ENCODE measurements around the gene UBALD1.

DNA sequence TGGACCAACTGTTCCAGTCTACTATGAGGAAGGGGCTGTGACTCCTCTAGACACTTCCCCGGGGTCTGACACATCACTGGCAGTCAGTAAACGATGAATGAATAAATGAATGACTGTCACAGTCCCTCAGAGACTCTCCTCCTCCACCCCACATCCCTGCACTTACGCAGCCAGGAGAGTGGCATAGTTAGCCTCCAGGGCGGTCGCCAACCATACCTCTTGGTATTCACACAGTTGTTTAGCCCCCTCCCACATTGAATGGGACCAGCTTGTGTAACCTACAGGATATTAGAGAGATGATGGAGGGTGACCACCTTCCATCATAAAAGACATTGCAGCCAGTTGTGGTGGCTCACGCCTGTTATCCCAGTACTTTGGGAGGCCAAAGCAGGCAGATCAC is 25.7 kb downstream of the UBALD1 start:
- TF ChIP-seq EZH2 (IDR thresholded peaks at IDR 0.05; ENCODE audit: borderline replicate concordance, low read depth, low read length, severe bottlenecking) (no peak), JUN (IDR thresholded peaks at IDR 0.05; ENCODE audit: borderline replicate concordance, insufficient read depth, insufficient read length, low read depth) (no peak), POLR2A (IDR thresholded peaks at IDR 0.05; ENCODE audit: low read depth, low read length) (no peak), POLR2AphosphoS5 (IDR thresholded peaks at IDR 0.05; ENCODE audit: insufficient read depth, low read depth, low read length) (no peak), GATA2 (IDR thresholded peaks at IDR 0.05; ENCODE audit: insufficient read depth, insufficient read length, low read depth, low read length) (no peak), FOS (IDR thresholded peaks at IDR 0.05; ENCODE audit: borderline replicate concordance, insufficient read depth, low read length) (no peak)
- TF ChIP-seq, protein P1, sequence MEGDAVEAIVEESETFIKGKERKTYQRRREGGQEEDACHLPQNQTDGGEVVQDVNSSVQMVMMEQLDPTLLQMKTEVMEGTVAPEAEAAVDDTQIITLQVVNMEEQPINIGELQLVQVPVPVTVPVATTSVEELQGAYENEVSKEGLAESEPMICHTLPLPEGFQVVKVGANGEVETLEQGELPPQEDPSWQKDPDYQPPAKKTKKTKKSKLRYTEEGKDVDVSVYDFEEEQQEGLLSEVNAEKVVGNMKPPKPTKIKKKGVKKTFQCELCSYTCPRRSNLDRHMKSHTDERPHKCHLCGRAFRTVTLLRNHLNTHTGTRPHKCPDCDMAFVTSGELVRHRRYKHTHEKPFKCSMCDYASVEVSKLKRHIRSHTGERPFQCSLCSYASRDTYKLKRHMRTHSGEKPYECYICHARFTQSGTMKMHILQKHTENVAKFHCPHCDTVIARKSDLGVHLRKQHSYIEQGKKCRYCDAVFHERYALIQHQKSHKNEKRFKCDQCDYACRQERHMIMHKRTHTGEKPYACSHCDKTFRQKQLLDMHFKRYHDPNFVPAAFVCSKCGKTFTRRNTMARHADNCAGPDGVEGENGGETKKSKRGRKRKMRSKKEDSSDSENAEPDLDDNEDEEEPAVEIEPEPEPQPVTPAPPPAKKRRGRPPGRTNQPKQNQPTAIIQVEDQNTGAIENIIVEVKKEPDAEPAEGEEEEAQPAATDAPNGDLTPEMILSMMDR (IDR thresholded peaks at IDR 0.05; ENCODE audit: extremely low read depth in 1 of 2, insufficient read depth in 1 of 2, low read depth in 1 of 2, low read length in 2 of 2): no peak
- TF ChIP-seq, protein P2, sequence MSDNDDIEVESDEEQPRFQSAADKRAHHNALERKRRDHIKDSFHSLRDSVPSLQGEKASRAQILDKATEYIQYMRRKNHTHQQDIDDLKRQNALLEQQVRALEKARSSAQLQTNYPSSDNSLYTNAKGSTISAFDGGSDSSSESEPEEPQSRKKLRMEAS (IDR thresholded peaks at IDR 0.05; ENCODE audit: insufficient read depth, insufficient read length): no peak
